IPS-18c (cell line): Measurements from ENCODE around the gene TBC1D19.
"Not testable (repeated sequence)": the region's sequence is repeated elsewhere in the genome, so short reads cannot be mapped to it uniquely, and the experiment has no call there.

Experiments
- H3K4me3 ChIP-seq: 2 replicates; pipeline ENCODE4 v1.7.0; 2013; ENCODE audit warnings: low read depth, mild to moderate bottlenecking, low read length, moderate library complexity; ENCODE audit not compliant: insufficient read depth
- H3K9me3 ChIP-seq: one replicate; pipeline ENCODE4 v1.6.1; 2013; ENCODE audit warnings: mild to moderate bottlenecking, low read length, moderate library complexity; ENCODE audit not compliant: control insufficient read depth, insufficient read depth

Gene TBC1D19

DNA sequence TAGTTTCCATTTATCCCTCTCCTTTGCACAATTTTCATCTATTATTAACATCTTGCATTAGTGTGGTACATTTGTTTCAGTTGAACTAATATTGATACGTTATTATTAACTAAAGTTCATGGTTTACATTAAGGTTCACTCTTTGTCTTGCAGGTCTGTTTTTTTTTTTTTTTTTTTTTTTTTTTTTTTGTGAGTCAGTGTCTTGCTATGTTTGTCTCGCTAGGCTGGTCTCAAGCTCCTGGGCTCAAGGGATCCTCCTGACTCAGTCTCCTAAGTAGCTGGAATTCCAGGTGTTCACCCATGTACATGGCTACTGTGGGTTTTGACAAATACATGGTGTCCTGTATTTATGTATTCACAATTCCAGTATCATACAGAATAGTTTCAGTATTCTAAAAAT, 6.8 kb downstream of the TBC1D19 start:
- Histone ChIP-seq H3K9me3 (peaks cover 3% of the 10 kb centered on the region), H3K4me3 (no peak overlapping the region)

- not testable (repeated sequence) for H3K4me3 ChIP-seq
Measured at GRCh38 chr4:26593557-26593956, 9.7 kb downstream of the TBC1D19 start.

GRCh38 chr4:26594371-26594770, 10.5 kb downstream of the TBC1D19 start:
- Histone ChIP-seq H3K4me3 (no peak overlapping the region), H3K9me3 (peaks cover 3% of the 10 kb centered on the region)

More at GRCh38 chr4:26593557-26593956, 9.7 kb downstream of the TBC1D19 start:
- H3K9me3 ChIP-seq = not testable (repeated sequence)

DNA sequence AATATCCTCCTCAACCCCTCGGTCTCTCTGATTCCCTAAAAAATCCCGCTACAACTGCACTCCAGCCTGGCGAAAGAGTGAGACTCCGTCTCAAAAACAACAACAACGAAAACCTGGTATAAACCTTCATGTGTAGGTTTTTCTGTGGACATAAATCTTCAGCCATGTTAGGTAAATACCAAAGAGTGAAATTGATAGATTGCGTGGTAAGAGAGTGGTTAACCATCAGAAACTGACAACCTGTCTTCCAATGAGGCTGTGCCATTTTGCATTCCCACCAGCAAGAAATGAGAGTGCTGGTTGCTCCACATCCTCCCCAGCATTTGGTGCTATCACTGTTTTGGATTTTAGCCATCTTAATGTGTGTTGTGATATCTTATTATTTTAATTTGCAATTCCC, 10.9 kb downstream of the TBC1D19 start:
- H3K4me3 ChIP-seq = no peak overlapping the region

DNA sequence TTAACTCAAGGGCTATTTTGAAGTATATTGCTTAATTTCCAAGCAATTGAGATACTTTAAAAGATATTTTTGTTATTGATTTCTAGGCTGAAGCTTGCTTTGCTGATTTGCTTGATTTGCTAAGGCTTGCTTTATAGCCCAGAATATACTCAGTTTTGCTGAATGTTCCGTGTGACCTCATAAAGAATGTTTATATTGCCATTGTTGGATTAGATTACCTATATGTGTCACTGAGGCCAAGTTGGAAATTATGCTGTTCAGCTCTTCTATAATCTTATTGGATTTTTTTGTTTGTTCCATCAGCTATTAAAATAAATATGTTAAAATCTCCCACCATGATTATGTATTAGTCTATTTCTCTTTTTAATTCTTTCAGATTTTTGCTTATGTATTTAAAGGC, 13.0 kb downstream of the TBC1D19 start:
- H3K9me3 ChIP-seq = peaks cover 3% of the 10 kb centered on the region

More for the DNA sequence above, 10.9 kb downstream of the TBC1D19 start:
- H3K9me3 ChIP-seq = peaks cover 3% of the 10 kb centered on the region

GRCh38 chr4:26601204-26601603, 17.3 kb downstream of the TBC1D19 start:
- Histone ChIP-seq H3K4me3 (no peak overlapping the region), H3K9me3 (no peaks in the 10 kb centered on the region)

More for the DNA sequence above, 13.0 kb downstream of the TBC1D19 start:
- no peak overlapping the region for H3K4me3 ChIP-seq

- H3K4me3 ChIP-seq = no peak overlapping the region
- no peaks in the 10 kb centered on the region for H3K9me3 ChIP-seq
Measured at GRCh38 chr4:26607776-26608175, 23.9 kb downstream of the TBC1D19 start.

DNA sequence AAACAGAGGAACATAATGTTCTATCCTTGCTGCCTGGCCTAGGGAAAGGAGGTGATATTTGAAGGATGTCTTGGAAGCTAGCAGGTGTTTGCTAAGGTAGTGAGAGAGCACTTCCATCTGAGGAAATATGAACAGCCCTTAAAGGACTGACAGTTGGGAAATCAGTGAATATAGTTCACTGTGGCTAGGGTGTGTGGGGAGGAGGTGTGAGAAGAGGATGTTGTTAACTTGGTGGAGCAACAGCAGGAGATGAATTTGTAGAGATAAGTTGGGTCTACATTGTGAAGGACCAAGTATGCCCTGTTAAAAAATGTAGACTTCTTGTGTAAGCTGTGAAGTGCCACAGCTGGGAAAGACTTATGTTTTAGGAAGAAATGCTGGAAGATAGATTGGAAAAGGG, 25.5 kb downstream of the TBC1D19 start:
- Histone ChIP-seq H3K9me3 (no peaks in the 10 kb centered on the region), H3K4me3 (no peak overlapping the region)

DNA sequence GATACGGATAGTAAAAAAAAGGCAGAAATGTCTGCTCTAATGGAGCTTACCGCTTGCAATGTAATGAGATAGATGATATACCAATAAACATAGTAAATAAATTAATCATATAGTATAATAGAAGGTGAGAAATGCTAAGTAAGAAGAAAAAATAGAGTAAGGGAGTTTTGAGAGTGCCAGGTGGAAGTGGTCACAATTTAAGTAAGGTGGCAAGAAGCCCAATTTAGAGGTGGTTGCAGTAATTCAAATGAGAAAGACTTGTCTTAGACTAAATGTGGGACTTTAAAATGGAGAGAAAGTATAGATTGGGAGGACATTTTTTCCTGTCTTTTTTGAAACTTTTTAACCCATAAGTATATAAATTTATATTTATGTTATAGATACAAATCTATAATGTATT, 26.0 kb downstream of the TBC1D19 start:
- Histone ChIP-seq H3K4me3 (no peak overlapping the region), H3K9me3 (no peaks in the 10 kb centered on the region)

DNA sequence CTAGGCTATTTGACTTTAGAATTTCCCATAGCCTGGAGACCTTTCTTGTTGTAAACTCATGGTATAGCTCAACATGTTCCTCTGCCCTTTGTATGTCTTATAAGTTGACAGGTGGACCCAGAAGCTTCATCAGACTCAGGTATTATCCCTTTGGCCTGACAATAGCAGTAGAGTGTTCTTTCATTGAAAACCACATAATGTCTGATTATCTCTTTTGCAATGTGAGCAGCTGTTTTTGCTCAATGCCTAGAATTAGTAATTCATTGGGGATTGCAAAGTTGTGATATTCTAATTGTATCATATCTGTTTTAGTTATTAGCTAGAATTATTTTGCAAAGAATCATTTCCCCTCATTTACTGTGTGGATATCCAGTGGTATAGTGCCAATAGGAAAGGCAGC, 27.5 kb downstream of the TBC1D19 start:
- Histone ChIP-seq H3K4me3 (no peak overlapping the region), H3K9me3 (no peaks in the 10 kb centered on the region)

- no peaks in the 10 kb centered on the region for H3K9me3 ChIP-seq
- no peak overlapping the region for H3K4me3 ChIP-seq
Measured at GRCh38 chr4:26611885-26612284, 28.0 kb downstream of the TBC1D19 start.

- H3K9me3 ChIP-seq = no peaks in the 10 kb centered on the region
- H3K4me3 ChIP-seq = no peak overlapping the region
Measured at GRCh38 chr4:26613237-26613636, 29.4 kb downstream of the TBC1D19 start.

- Histone ChIP-seq H3K4me3 (no peak overlapping the region), H3K9me3 (no peaks in the 10 kb centered on the region)
Measured at GRCh38 chr4:26613735-26614134, 29.9 kb downstream of the TBC1D19 start.

GRCh38 chr4:26619784-26620183, 35.9 kb downstream of the TBC1D19 start:
- Histone ChIP-seq H3K9me3 (no peaks in the 10 kb centered on the region), H3K4me3 (no peak overlapping the region)

DNA sequence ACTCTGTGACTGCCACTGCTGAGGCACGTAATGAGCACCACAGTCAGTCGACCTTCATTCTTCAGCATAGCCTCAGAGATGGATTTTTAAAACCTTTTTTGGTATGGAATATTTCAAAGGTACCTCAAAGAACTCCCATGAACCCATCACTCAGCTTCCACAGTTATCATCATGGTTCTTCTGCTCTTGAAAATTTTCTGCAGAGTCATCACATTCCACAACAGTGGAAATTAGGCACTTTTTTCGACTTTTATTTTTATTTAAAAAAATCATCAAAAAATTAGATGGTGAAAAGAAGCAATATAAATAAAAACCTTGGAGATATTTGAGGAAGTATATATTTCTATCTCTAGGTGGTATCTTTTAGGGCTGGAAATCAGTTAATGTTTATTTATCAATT, 37.5 kb downstream of the TBC1D19 start:
- Histone ChIP-seq H3K9me3 (no peaks in the 10 kb centered on the region), H3K4me3 (no peak overlapping the region)

DNA sequence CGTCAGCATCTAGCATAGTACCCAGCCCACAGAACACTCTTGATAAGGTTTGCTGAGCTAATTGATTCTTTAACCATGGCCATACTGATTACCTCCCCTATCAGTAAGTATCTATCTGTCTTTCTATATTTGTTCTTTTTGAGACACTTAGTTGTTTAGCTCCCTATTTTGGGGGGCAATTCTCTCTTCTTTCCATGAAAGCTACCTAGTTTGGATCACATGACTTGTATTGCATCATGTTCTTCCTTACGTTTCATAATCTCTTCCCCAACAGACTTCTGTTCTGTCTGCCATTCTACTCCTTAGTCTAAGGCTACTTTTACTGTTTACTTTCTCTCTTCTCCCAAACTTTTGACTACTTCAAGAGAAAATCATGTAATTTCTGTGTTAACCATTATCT, 39.0 kb downstream of the TBC1D19 start:
- Histone ChIP-seq H3K4me3 (no peak overlapping the region), H3K9me3 (no peaks in the 10 kb centered on the region)

GRCh38 chr4:26626658-26627057, 42.8 kb downstream of the TBC1D19 start:
- not testable (repeated sequence) for H3K9me3 ChIP-seq, H3K4me3 ChIP-seq

DNA sequence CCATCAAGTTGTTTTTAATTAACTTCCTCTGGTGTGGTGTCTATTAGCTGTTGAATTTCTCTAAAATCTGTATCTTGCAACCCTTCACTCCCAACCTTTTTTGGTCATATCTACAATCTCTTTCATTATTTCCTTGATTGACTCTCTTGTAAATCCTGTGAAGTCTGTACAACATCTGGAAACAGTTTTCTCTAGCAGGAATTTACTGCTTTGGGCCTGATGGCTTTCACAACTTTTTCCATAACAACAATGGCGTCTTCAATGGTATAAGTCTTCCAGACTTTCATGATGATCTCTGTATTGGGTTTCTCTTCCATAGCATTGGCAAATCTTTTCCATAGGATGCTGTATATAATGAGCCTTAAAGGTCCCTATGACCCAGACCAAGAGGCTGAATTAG, 49.0 kb downstream of the TBC1D19 start:
- Histone ChIP-seq H3K4me3 (no peak overlapping the region), H3K9me3 (no peaks in the 10 kb centered on the region)

GRCh38 chr4:26634237-26634636, 50.4 kb downstream of the TBC1D19 start:
- H3K4me3 ChIP-seq = no peak overlapping the region
- H3K9me3 ChIP-seq = no peaks in the 10 kb centered on the region

DNA sequence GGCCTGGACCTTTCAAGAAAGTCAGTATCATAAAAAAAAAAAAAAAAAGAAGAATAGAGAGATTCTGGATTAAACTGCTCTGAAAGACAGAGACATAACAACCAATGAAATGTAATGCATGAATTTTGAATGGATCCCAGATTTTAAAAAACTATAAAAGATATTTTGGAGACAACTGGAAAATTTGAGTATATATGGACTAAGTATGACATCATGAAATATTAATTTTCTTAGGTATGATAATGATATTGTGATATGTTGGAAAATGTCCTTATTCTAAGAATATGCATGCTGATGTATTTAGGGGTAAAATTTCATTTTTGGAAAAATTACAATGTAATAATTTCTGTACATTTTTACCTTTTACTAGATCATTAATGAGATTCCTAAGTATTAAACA, 52.6 kb downstream of the TBC1D19 start:
- H3K9me3 ChIP-seq = no peaks in the 10 kb centered on the region
- H3K4me3 ChIP-seq = no peak overlapping the region
